ENCODE measurements around the gene FBXL17. TPM values are rescaled to one million over a fixed set of nuclear protein-coding genes. Genes with fewer than 3 reads are reported as not detected.
A peak's percentile ranks its signal among the peaks of the same experiment; 100 is the strongest.

FBXL17 gene
- total RNA-seq, 1 donor from 2014 or later = 11.1 TPM

- Mint-ChIP-seq H3K36me3 (peaks cover 4% of the 10 kb centered on the region), H3K4me3 (no peak overlapping the region), H3K9me3 (no peaks in the 10 kb centered on the region), H3K4me1 (ENCODE audit: unreplicated experiment) (peaks cover 38% of the 10 kb centered on the region), H3K27ac (no peak overlapping the region), H3K27me3 (peaks cover 2% of the 10 kb centered on the region)
- no peak for TF ChIP-seq CTCF (conservative IDR thresholded peaks at IDR 0.05)
- DNase-seq (ENCODE audit: extremely low spot score, unreplicated experiment) = no peak
Observed at GRCh38 chr5:107876261-107876660, 505.6 kb downstream of the FBXL17 start.

- no peak for DNase-seq (ENCODE audit: extremely low spot score, unreplicated experiment)
- peak overlapping the region; percentile 29 for H3K4me3 Mint-ChIP-seq
Observed at GRCh38 chr5:107875833-107876232, 506.1 kb downstream of the FBXL17 start.

GRCh38 chr5:107874795-107875194, 507.1 kb downstream of the FBXL17 start:
- no peak for DNase-seq (ENCODE audit: extremely low spot score, unreplicated experiment)
- Mint-ChIP-seq H3K36me3 (peaks cover 5% of the 10 kb centered on the region), H3K27ac (no peak overlapping the region), H3K9me3 (no peaks in the 10 kb centered on the region), H3K27me3 (peaks cover 2% of the 10 kb centered on the region), H3K4me3 (no peak overlapping the region), H3K4me1 (ENCODE audit: unreplicated experiment) (peaks cover 39% of the 10 kb centered on the region)
- no peak for TF ChIP-seq CTCF (conservative IDR thresholded peaks at IDR 0.05)

More at GRCh38 chr5:107875833-107876232, 506.1 kb downstream of the FBXL17 start:
- peak; percentile 58 for TF ChIP-seq CTCF (conservative IDR thresholded peaks at IDR 0.05)
- Mint-ChIP-seq H3K27ac (no peak overlapping the region), H3K36me3 (peaks cover 4% of the 10 kb centered on the region), H3K9me3 (no peaks in the 10 kb centered on the region), H3K4me1 (ENCODE audit: unreplicated experiment) (peaks cover 38% of the 10 kb centered on the region), H3K27me3 (peaks cover 2% of the 10 kb centered on the region)

GRCh38 chr5:107873877-107874276, 508.0 kb downstream of the FBXL17 start:
- DNase-seq (ENCODE audit: extremely low spot score, unreplicated experiment) = no peak
- Mint-ChIP-seq H3K27me3 (peaks cover 2% of the 10 kb centered on the region), H3K4me1 (ENCODE audit: unreplicated experiment) (peaks cover 41% of the 10 kb centered on the region), H3K27ac (no peak overlapping the region), H3K36me3 (peaks cover 4% of the 10 kb centered on the region), H3K9me3 (no peaks in the 10 kb centered on the region), H3K4me3 (no peak overlapping the region)
- no peak for TF ChIP-seq CTCF (conservative IDR thresholded peaks at IDR 0.05)

- H3K36me3 Mint-ChIP-seq = peaks cover 4% of the 10 kb centered on the region
- H3K27me3 Mint-ChIP-seq = no peaks in the 10 kb centered on the region
- DNase-seq (ENCODE audit: extremely low spot score, unreplicated experiment) = no peak
- TF ChIP-seq CTCF (conservative IDR thresholded peaks at IDR 0.05) = no peak
- H3K27ac Mint-ChIP-seq = no peak overlapping the region
- no peak overlapping the region for H3K4me3 Mint-ChIP-seq
- peaks cover 23% of the 10 kb centered on the region for H3K4me1 Mint-ChIP-seq (ENCODE audit: unreplicated experiment)
- H3K9me3 Mint-ChIP-seq = no peaks in the 10 kb centered on the region
Observed at GRCh38 chr5:107871023-107871422, 510.9 kb downstream of the FBXL17 start.
